NCI-H1417 treated with DMSO at 0.1 percent for 48 hours (cell line): Measurements from ENCODE around the gene UST.
"Not testable (repeated sequence)": the region's sequence is repeated elsewhere in the genome, so short reads cannot be mapped to it uniquely, and the experiment has no call there.

Experiments used
- DNase-seq: peaks from one replicate; lab custom pipeline; 2025; lab: John Stamatoyannopoulos, UW

UST gene

GRCh38 chr6:148978298-148978697 is 231.5 kb downstream of the UST start:
- not testable (repeated sequence) for DNase-seq

- DNase-seq: no peak
These were observed 232.4 kb downstream of the UST start for GRCh38 chr6:148979014-148979901.

GRCh38 chr6:148980234-148980633 is 233.4 kb downstream of the UST start:
- no peak for DNase-seq

- no peak for DNase-seq
These were observed 234.7 kb downstream of the UST start for GRCh38 chr6:148981515-148981914.

- DNase-seq: no peak
These were observed 236.4 kb downstream of the UST start for GRCh38 chr6:148983101-148983761.

- DNase-seq: no peak
These were observed 237.1 kb downstream of the UST start for GRCh38 chr6:148983966-148984365.

GRCh38 chr6:148984531-148985056 is 237.8 kb downstream of the UST start:
- no peak for DNase-seq

- no peak for DNase-seq
These were observed 238.7 kb downstream of the UST start for GRCh38 chr6:148985499-148985898.

- no peak for DNase-seq
These were observed 239.8 kb downstream of the UST start for GRCh38 chr6:148986608-148987007.

GRCh38 chr6:148987982-148988381 is 241.2 kb downstream of the UST start:
- DNase-seq: no peak

- DNase-seq: no peak
These were observed 242.8 kb downstream of the UST start for GRCh38 chr6:148989585-148989984.

GRCh38 chr6:148990403-148990802 is 243.6 kb downstream of the UST start:
- no peak for DNase-seq

- no peak for DNase-seq
These were observed 250.0 kb downstream of the UST start for GRCh38 chr6:148996815-148997214.

- DNase-seq: no peak
These were observed 251.0 kb downstream of the UST start for GRCh38 chr6:148997865-148998264.

GRCh38 chr6:148998704-148999103 is 251.9 kb downstream of the UST start:
- DNase-seq: no peak

GRCh38 chr6:148999501-148999900 is 252.7 kb downstream of the UST start:
- no peak for DNase-seq

GRCh38 chr6:148999929-149000468 is 253.2 kb downstream of the UST start:
- DNase-seq: no peak

- no peak for DNase-seq
These were observed 254.6 kb downstream of the UST start for GRCh38 chr6:149001422-149001821.

- no peak for DNase-seq
These were observed 256.7 kb downstream of the UST start for GRCh38 chr6:149003560-149003959.

GRCh38 chr6:149004664-149005063 is 257.8 kb downstream of the UST start:
- DNase-seq: no peak

- DNase-seq: not testable (repeated sequence)
These were observed 259.4 kb downstream of the UST start for GRCh38 chr6:149006236-149006635.

GRCh38 chr6:149006671-149007070 is 259.8 kb downstream of the UST start:
- no peak for DNase-seq

- no peak for DNase-seq
These were observed 261.0 kb downstream of the UST start for GRCh38 chr6:149007846-149008245.
